Panc1 (cell line): ENCODE data around the gene DHRS7C.

ENCODE experiments used
- CTCF ChIP-seq: fragments of 450-650 bp; IDR thresholded peaks from 2 replicates; pipeline ENCODE4 v1.5.1; 2017; ENCODE audit warnings: mild to moderate bottlenecking
- POLR2AphosphoS5 ChIP-seq: IDR thresholded peaks from 2 replicates; pipeline ENCODE4 v1.6.1; 2012; ENCODE audit warnings: mild to moderate bottlenecking, low read depth, low read length, moderate library complexity

- TF ChIP-seq CTCF (no peak), POLR2AphosphoS5 (no peak)
Measured at GRCh38 chr17:9784544-9784943, 6.8 kb downstream of the DHRS7C start.
